GM23248 (cell line): Measurements from ENCODE around the gene MAPK6. TPM values are rescaled to one million over a fixed set of nuclear protein-coding genes. Genes with fewer than 3 reads are reported as not detected.
"Not testable (repeated sequence)": the region's sequence is repeated elsewhere in the genome, so short reads cannot be mapped to it uniquely, and the experiment has no call there.

Experiments used
- DNase-seq: peaks from one replicate; pipeline ENCODE4 v3.0.0-alpha.2; 2015
- H2AFZ ChIP-seq: fragments of 200-600 bp; sonication (generic); 2 replicates; pipeline ENCODE4 v1.6.1; 2016; ENCODE audit warnings: antibody characterized with exemption
- H3F3A ChIP-seq: fragments of 200-600 bp; sonication (generic); 2 replicates; pipeline ENCODE4 v1.6.1; 2016; ENCODE audit warnings: mild to moderate bottlenecking, antibody characterized with exemption, mixed run types; ENCODE audit not compliant: insufficient read depth
- H3K27ac ChIP-seq: fragments of 200-600 bp; sonication (generic); 2 replicates; pipeline ENCODE4 v1.5.1; 2016; ENCODE audit warnings: mild to moderate bottlenecking
- H3K27me3 ChIP-seq: fragments of 200-600 bp; sonication (generic); replicated peaks from 2 replicates; pipeline ENCODE4 v1.6.1; 2016; ENCODE audit warnings: mild to moderate bottlenecking; ENCODE audit not compliant: insufficient read depth
- H3K36me3 ChIP-seq: fragments of 200-600 bp; sonication (generic); 2 replicates; pipeline ENCODE4 v1.6.1; 2016; ENCODE audit warnings: low read depth, mild to moderate bottlenecking
- H3K4me1 ChIP-seq: fragments of 200-600 bp; sonication (generic); 2 replicates; pipeline ENCODE4 v1.6.1; 2016; ENCODE audit warnings: mild to moderate bottlenecking; ENCODE audit not compliant: insufficient read depth
- H3K4me2 ChIP-seq: fragments of 200-600 bp; sonication (generic); one replicate; pipeline ENCODE4 v1.6.1; 2016; ENCODE audit warnings: mild to moderate bottlenecking; ENCODE audit not compliant: unreplicated experiment
- H3K4me3 ChIP-seq: fragments of 200-600 bp; sonication (generic); 2 replicates; pipeline ENCODE4 v1.5.1; 2016; ENCODE audit warnings: mild to moderate bottlenecking
- H3K79me2 ChIP-seq: fragments of 200-600 bp; sonication (generic); 2 replicates; pipeline ENCODE4 v1.6.1; 2016; ENCODE audit warnings: mild to moderate bottlenecking; ENCODE audit not compliant: insufficient read depth
- H3K9ac ChIP-seq: fragments of 200-600 bp; sonication (generic); 2 replicates; pipeline ENCODE4 v1.6.1; 2016; ENCODE audit warnings: mild to moderate bottlenecking
- H3K9me2 ChIP-seq: fragments of 200-600 bp; sonication (generic); 2 replicates; pipeline ENCODE4 v1.6.1; 2016; ENCODE audit warnings: mixed run types, mild to moderate bottlenecking, moderate library complexity; ENCODE audit not compliant: insufficient read depth
- H3K9me3 ChIP-seq: fragments of 200-600 bp; sonication (generic); one replicate; pipeline ENCODE4 v1.6.1; 2017; ENCODE audit warnings: low read depth
- H4K20me1 ChIP-seq: fragments of 200-600 bp; sonication (generic); 2 replicates; pipeline ENCODE4 v1.6.0; 2016; ENCODE audit not compliant: insufficient read depth
- EZH2 ChIP-seq: fragments of 200-600 bp; sonication (generic); IDR thresholded peaks from 2 replicates; pipeline ENCODE4 v1.6.1; 2018; ENCODE audit warnings: antibody characterized with exemption, mild to moderate bottlenecking; ENCODE audit not compliant: insufficient read depth, poor library complexity, severe bottlenecking
- EZH2phosphoT487 ChIP-seq: fragments of 200-600 bp; sonication (generic); IDR thresholded peaks from 2 replicates; pipeline ENCODE4 v1.6.1; 2018; ENCODE audit warnings: antibody characterized with exemption, moderate library complexity, mild to moderate bottlenecking, low read depth; ENCODE audit not compliant: insufficient read depth
- WGBS, 2 experiments: methylation state at CpG; one replicate each; pipeline ENCODE4 v1.1.6; 2015 to 2017; ENCODE audit warnings: low lambda C conversion rate in 2 of 2, low coverage in 1 of 2; ENCODE audit errors: missing lambda C conversion rate in 2 of 2; 5-methylcytosine and 5-hydroxymethylcytosine counted together
- in situ Hi-C: fragments of 300-500 bp; cut with MboI; formaldehyde crosslinking; loops from 2 replicates; pipeline ENCODE4 v1.15.0; 2020
- polyA plus RNA-seq: library from polyadenylated mRNA; unstranded; fragments of >200 nt; fragmentation: Nextera tagmentation; extraction: Ambion mirVana; gene quantifications from 2 replicates; pipeline ENCODE4 v1.2.1, GENCODE V29; 2016
- total RNA-seq: library from RNA; depleted of rRNA; stranded (reverse); fragments of >200 nt; shearing (Covaris generic); gene quantifications from 2 replicates; pipeline ENCODE4 v1.2.3, GENCODE V29; 2014

Gene MAPK6
- total and polyA plus RNA-seq, 2 experiments from 2014 or later = 36.5 to 69.3 TPM

DNA sequence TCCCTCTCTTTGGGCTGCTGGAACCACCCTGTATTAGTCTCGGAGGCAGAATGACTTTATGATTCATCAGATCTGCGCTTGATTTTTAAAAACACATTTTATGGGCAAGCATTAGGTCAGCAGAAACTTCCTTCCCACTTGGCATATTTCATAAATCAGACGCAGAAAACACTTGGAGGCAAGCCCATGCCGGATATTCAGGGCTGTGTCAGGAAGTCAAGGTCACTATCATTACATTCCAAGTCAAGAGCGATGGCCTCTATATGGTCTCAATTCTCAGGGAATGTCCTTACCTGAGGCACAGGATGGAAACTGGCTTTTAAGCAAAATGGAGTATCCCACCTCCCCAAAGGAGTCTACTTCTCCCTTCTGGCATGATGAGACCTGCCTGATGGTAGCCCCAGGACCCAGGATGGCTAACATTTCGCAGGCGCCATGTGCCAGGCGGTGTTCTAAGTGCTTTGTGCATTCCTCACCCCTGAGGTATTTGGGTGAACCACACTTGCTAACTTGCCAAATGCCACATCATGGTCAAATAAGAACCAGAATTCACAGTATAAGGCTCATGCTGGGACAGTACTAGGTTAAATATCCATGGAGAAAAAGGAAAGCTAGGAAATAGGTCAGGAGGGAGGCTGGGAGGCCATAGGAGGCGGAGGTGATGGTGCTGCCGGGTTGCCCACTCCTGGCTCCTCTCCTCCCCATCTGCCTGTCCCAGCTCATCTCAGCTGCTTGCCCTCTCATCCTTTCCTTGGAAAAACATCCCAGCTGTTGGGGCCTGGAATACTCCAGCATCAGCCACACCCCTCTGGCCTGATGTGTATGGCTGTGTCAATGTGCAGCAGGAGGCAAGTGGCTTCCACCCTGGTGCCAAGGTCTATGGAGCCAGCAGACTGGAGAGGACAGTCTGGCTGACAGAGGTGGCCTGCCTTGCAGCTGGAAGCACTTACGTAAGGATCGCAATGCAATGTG is 74.8 kb downstream of the MAPK6 start:
- Histone ChIP-seq H3K9me3 (no peaks in the 10 kb centered on the region), H2AFZ (peak overlapping the region; percentile 33), H3K27me3 (no peaks in the 10 kb centered on the region), H4K20me1 (no peaks in the 10 kb centered on the region), H3K36me3 (no peaks in the 10 kb centered on the region; the same call in 1 of the 2 replicates), H3K9me2 (no peaks in the 10 kb centered on the region), H3K9ac (peak overlapping the region; percentile 75), H3K4me1 (peaks cover 33% of the 10 kb centered on the region), H3K79me2 (no peaks in the 10 kb centered on the region), H3K27ac (peak overlapping the region; percentile 96), H3K4me2 (peak overlapping the region; percentile 66), H3F3A (peaks cover 39% of the 10 kb centered on the region), H3K4me3 (peak overlapping the region; percentile 27)
- in situ Hi-C loops = no loop called here
- WGBS, 2 experiments = 3 to 4% methylated on average over 12 of the region's 12 CpGs
- TF ChIP-seq EZH2 (no peak), EZH2phosphoT487 (0 out of 2 replicates have a peak, but pooled peaks have one; percentile 41)
- DNase-seq = peak; percentile 97

DNA sequence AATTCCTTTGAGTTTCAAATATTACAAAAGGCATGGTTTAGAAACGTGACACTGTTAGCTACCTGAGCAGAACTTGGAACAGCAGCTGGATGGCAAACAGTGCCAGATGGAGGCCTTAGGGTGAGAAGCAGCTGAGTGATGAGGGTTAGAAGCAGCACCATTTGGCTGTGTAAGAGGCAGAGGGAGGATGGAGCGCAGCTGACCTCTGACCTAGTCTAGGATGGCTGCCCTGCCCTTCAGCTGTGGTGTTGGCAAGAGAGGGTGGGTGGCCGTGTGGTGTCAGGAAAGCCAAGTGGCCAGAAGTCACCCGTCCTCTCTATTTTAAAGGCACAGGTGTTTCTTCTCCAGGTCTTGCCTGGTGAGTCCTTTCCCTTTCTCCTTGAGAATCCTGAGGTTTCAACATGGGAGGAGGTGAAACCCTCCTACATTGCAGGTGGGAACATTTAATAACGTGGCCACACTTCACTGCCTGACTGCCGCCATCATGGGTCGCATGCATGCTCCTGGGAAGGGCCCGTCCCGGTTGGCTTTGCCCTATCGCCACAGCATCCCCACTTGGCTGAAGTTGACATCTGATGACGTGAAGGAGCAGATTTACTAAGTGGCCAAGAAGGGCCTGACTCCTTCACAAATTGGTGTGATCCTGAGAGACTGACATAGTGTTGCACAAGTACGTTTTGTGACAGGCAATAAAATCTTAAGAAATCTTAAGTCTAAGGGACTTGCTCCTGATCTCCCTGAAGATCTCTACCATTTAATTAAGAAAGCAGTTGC is 76.0 kb downstream of the MAPK6 start:
- Histone ChIP-seq H3F3A (peaks cover 39% of the 10 kb centered on the region), H3K4me1 (peaks cover 33% of the 10 kb centered on the region), H3K4me3 (peak overlapping the region; percentile 34; the same call in 1 of the 2 replicates), H2AFZ (no peak overlapping the region), H3K27ac (peak overlapping the region; percentile 96), H3K9ac (peak overlapping the region; percentile 75), H3K36me3 (no peaks in the 10 kb centered on the region; the same call in 1 of the 2 replicates), H3K9me2 (no peaks in the 10 kb centered on the region), H3K27me3 (no peaks in the 10 kb centered on the region), H3K4me2 (peak overlapping the region; percentile 66), H3K9me3 (no peaks in the 10 kb centered on the region), H3K79me2 (no peaks in the 10 kb centered on the region), H4K20me1 (no peaks in the 10 kb centered on the region)
- peak; percentile 63 for DNase-seq
- in situ Hi-C loops = no loop called here
- no peak for TF ChIP-seq EZH2
- no peak for TF ChIP-seq EZH2phosphoT487
- WGBS, 2 experiments = 12 to 19% methylated on average over 12 of the region's 12 CpGs

DNA sequence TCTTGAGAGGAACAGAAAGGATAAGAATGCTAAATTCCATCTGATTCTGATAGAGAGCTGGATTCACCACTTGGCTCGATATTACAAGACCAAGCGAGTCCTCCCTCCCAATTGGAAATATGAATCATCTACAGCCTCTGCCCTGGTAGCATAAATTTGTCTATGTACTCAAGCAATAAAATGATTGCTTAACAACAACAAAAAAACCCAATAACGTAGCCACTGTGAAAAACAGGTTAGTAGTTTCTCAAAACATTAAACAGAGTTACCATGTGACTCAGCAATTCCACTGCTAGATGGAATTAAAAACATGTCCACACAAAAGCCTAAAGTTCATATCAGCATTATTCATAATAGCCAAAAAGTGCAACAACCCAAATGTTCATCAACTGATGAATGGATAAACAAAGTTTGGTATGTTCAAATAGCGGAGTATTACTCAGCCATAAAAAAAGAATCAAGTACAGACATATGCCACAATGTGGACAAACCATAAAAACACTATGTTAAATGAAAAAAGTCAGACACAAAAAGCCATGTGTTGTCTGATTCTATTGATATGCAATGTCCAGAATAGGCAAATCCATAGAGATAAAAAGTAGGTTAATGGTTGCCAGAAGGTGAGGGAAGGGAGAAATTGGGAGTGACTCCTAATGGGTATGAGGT is 76.7 kb downstream of the MAPK6 start:
- Histone ChIP-seq H3K9ac (peak overlapping the region; percentile 75), H2AFZ (no peak overlapping the region), H3F3A (peaks cover 39% of the 10 kb centered on the region), H4K20me1 (no peaks in the 10 kb centered on the region), H3K27me3 (no peaks in the 10 kb centered on the region), H3K4me3 (peak overlapping the region; percentile 34; the same call in 1 of the 2 replicates), H3K27ac (peak overlapping the region; percentile 96), H3K9me2 (no peaks in the 10 kb centered on the region), H3K4me1 (peaks cover 33% of the 10 kb centered on the region), H3K79me2 (no peaks in the 10 kb centered on the region), H3K4me2 (peak overlapping the region; percentile 66), H3K9me3 (no peaks in the 10 kb centered on the region), H3K36me3 (no peaks in the 10 kb centered on the region)
- TF ChIP-seq EZH2 = no peak
- no peak for TF ChIP-seq EZH2phosphoT487
- in situ Hi-C loops = no loop called here
- DNase-seq = peak; percentile 95
- WGBS, 2 experiments = 0 to 1% methylated on average over 4 of the region's 4 CpGs

DNA sequence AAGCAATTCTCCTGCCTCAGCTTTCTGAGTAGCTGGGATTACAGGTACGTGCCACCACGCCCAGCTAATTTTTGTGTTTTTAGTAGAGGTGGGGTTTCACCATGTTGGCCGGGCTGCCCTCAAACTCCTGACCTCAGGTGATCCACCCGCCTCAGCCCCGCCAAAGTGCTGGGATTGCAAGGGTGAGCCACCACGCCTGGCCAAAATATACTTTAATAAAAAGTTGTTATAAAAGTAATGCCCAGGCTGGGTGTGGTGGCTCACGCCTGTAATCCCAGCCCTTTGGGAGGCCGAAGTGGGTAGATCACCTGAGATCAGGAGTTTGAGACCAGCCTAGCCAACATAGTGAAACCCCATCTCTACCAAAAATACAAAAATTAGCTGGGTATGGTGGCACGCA is 77.5 kb downstream of the MAPK6 start:
- H2AFZ ChIP-seq, H3K27me3 ChIP-seq, H3K4me2 ChIP-seq, H3K36me3 ChIP-seq, H3K9me3 ChIP-seq, H3K79me2 ChIP-seq, H3K4me3 ChIP-seq, in situ Hi-C loops, DNase-seq, H4K20me1 ChIP-seq, H3K9ac ChIP-seq, H3K9me2 ChIP-seq: not testable (repeated sequence)
- peak overlapping the region; percentile 96 for H3K27ac ChIP-seq
- H3F3A ChIP-seq = peaks cover 44% of the 10 kb centered on the region
- H3K4me1 ChIP-seq = peaks cover 33% of the 10 kb centered on the region
- WGBS, 2 experiments = 97 to 99% methylated on average over 9 of the region's 9 CpGs
